A549 (cell line): ENCODE results near the gene SLC25A26. TPM values are rescaled to one million over a fixed set of nuclear protein-coding genes. Genes with fewer than 3 reads are reported as not detected.

Experiments
- ATAC-seq, 2 experiments: fragments of 200-7000 bp in 1 of 2; fragments of >200 bp in 1 of 2; cut with Nextera tagmentation in 1 of 2; cut with Tn5 transposase in 1 of 2; 3 replicates each; pipeline versions ENCODE4 v1.8.0 to v1.9.1; 2018 to 2020; ENCODE audit warnings: mild to moderate bottlenecking in 1 of 2, moderate library complexity in 1 of 2
- CTCF ChIA-PET: fragments of 300-600 bp; sonication (Branson Sonifier 250); formaldehyde crosslinking; extraction: SDS; loops from one replicate; lab custom pipeline; 2021; ENCODE audit warnings: antibody characterized with exemption, inconsistent platforms; lab: Yijun Ruan, JAX
- POLR2A ChIA-PET: fragments of 350-600 bp; formaldehyde crosslinking; extraction: SDS; loops from one replicate; lab custom pipeline; 2021; ENCODE audit warnings: antibody characterized with exemption, inconsistent platforms; lab: Yijun Ruan, JAX
- DNase-seq, 2 experiments: peaks; one replicate each; pipeline versions ENCODE4 v3.0.0 to v3.0.0-alpha.2; 2011 to 2016; ENCODE audit warnings: low read depth in 1 of 2, low spot score in 1 of 2
- FAIRE-seq: peaks from 2 replicates; lab custom pipeline; 2011; peaks lifted over from hg19 to GRCh38; lab: Jason Lieb, UNC
- H3K27ac ChIP-seq, 2 experiments: fragments of >200 bp; sonication (Bioruptor Twin); formaldehyde crosslinking; 3 replicates each; pipeline ENCODE4 v1.5.1; 2016 to 2017
- H3K4me1 ChIP-seq: fragments of >200 bp; sonication (Bioruptor Twin); formaldehyde crosslinking; 3 replicates; pipeline ENCODE4 v1.6.1; 2016
- H3K4me2 ChIP-seq: fragments of >200 bp; sonication (Bioruptor Twin); formaldehyde crosslinking; 3 replicates; pipeline ENCODE4 v1.6.1; 2016
- H3K4me3 ChIP-seq: fragments of >200 bp; sonication (Bioruptor Twin); formaldehyde crosslinking; 3 replicates; pipeline ENCODE4 v1.5.1; 2016
- H3K9me3 ChIP-seq: fragments of >200 bp; sonication (Bioruptor Twin); formaldehyde crosslinking; 3 replicates; pipeline ENCODE4 v1.6.1; 2016
- BCL3 ChIP-seq: fragments of >200 bp; sonication (Bioruptor Twin); formaldehyde crosslinking; IDR thresholded peaks from 3 replicates; pipeline ENCODE4 v1.6.1; 2016
- CBX2 ChIP-seq: fragments of 200-600 bp; sonication (generic); IDR thresholded peaks from 2 replicates; pipeline ENCODE4 v1.6.1; 2016; ENCODE audit warnings: low read depth, mild to moderate bottlenecking, borderline replicate concordance
- CBX8 ChIP-seq: fragments of 200-600 bp; sonication (generic); IDR thresholded peaks from 2 replicates; pipeline ENCODE4 v1.6.1; 2016
- CEBPB ChIP-seq, 2 experiments: fragments of >200 bp in 1 of 2; sonication (Bioruptor Twin) in 1 of 2; formaldehyde crosslinking in 1 of 2; IDR thresholded peaks; 2 replicates each; pipeline ENCODE4 v1.6.1; 2012 to 2016
- CTCF ChIP-seq: fragments of >200 bp; sonication (Bioruptor Twin); formaldehyde crosslinking; IDR thresholded peaks from 3 replicates; pipeline ENCODE4 v1.5.1; 2016
- EP300 ChIP-seq, 2 experiments: fragments of >200 bp; sonication (Bioruptor Twin); formaldehyde crosslinking; IDR thresholded peaks; 2 replicates in 1 of 2; 3 replicates in 1 of 2; pipeline ENCODE4 v1.6.1; 2016 to 2017
- FOSB ChIP-seq: fragments of 250-450 bp; sonication (Bioruptor Pico); IDR thresholded peaks from 2 replicates; pipeline ENCODE4 v1.5.0; 2020; ENCODE audit warnings: mild to moderate bottlenecking, moderate library complexity
- FOXS1 ChIP-seq: fragments of 250-450 bp; sonication (Bioruptor Pico); IDR thresholded peaks from 2 replicates; pipeline ENCODE4 v1.5.0; 2020; ENCODE audit warnings: mild to moderate bottlenecking, moderate library complexity
- HDAC2 ChIP-seq: fragments of 200-600 bp; sonication (generic); IDR thresholded peaks from 2 replicates; pipeline ENCODE4 v1.6.1; 2016
- HES2 ChIP-seq: fragments of >200 bp; sonication (Bioruptor Twin); formaldehyde crosslinking; IDR thresholded peaks from 2 replicates; pipeline ENCODE4 v1.6.1; 2016
- HOXA7 ChIP-seq: fragments of 250-450 bp; sonication (Bioruptor Pico); IDR thresholded peaks from 2 replicates; pipeline ENCODE4 v1.5.0; 2020; ENCODE audit warnings: mild to moderate bottlenecking, moderate library complexity
- KDM5A ChIP-seq: fragments of 200-600 bp; sonication (generic); IDR thresholded peaks from 2 replicates; pipeline ENCODE4 v1.6.1; 2016; ENCODE audit warnings: antibody characterized with exemption, mild to moderate bottlenecking
- MAX ChIP-seq: IDR thresholded peaks from 2 replicates; pipeline ENCODE4 v1.6.1; 2012
- NFE2L2 ChIP-seq: fragments of 150-350 bp; conservative IDR thresholded peaks from 2 replicates; pipeline ENCODE4 v1.6.1; 2014; ENCODE audit warnings: low read length
- NPAS2 ChIP-seq: fragments of 250-450 bp; sonication (Bioruptor Pico); IDR thresholded peaks from 2 replicates; pipeline ENCODE4 v1.8.0; 2022; ENCODE audit warnings: mild to moderate bottlenecking, moderate library complexity, borderline replicate concordance
- RAD21 ChIP-seq, 2 experiments: fragments of >200 bp in 1 of 2; sonication (Bioruptor Twin) in 1 of 2; formaldehyde crosslinking in 1 of 2; IDR thresholded peaks in 1 of 2; conservative IDR thresholded peaks in 1 of 2; 2 replicates in 1 of 2; 3 replicates in 1 of 2; pipeline ENCODE4 v1.6.1; 2012 to 2018; ENCODE audit warnings: inconsistent platforms in 1 of 2
- RCOR1 ChIP-seq: fragments of 150-350 bp; IDR thresholded peaks from 2 replicates; pipeline ENCODE4 v1.6.1; 2014; ENCODE audit warnings: antibody characterized with exemption, low read length, low read depth
- REST ChIP-seq: fragments of 200-600 bp; sonication (generic); IDR thresholded peaks from 2 replicates; pipeline ENCODE4 v1.6.1; 2016; ENCODE audit warnings: antibody characterized with exemption, mild to moderate bottlenecking, moderate library complexity
- SREBF2 ChIP-seq: fragments of 450-650 bp; IDR thresholded peaks from 2 replicates; pipeline ENCODE4 v1.6.1; 2014; ENCODE audit warnings: mild to moderate bottlenecking, moderate library complexity
- ZNF302 ChIP-seq: fragments of 250-450 bp; sonication (Bioruptor Pico); IDR thresholded peaks from 2 replicates; pipeline ENCODE4 v1.9.0; 2021; ENCODE audit warnings: inconsistent platforms, mild to moderate bottlenecking, moderate library complexity
- ZSCAN20 ChIP-seq: fragments of 250-450 bp; sonication (Bioruptor Pico); IDR thresholded peaks from 2 replicates; pipeline ENCODE4 v1.8.0; 2022; ENCODE audit warnings: mild to moderate bottlenecking, moderate library complexity
- WGBS: methylation state at CpG from one replicate; pipeline ENCODE4 v1.1.6; 2017; ENCODE audit errors: missing lambda C conversion rate; 5-methylcytosine and 5-hydroxymethylcytosine counted together
- polyA plus RNA-seq, 4 experiments: library from polyadenylated mRNA; depleted of rRNA in 3 of 4; stranded (reverse); fragments of >200 nt; fragmentation: RNase III in 1 of 4; extraction: RNeasy Plus Mini Kit Qiagen cat#74134 plus additional on column Dnase treatment in 1 of 4; gene quantifications; 2 replicates in 3 of 4; 3 replicates in 1 of 4; pipeline ENCODE4 v1.2.3, GENCODE V29; 2011 to 2017

SLC25A26 gene
- polyA plus RNA-seq, 2 of the 4 experiments (the other 2 are of a cell fraction), result 13.0 to 30.5 TPM

- CTCF ChIA-PET, result interaction anchor here (0.8 to 1.3 kb wide), 2 partner anchors 9 to 415 kb away, joined by 3 to 4 read pairs; no protein-coding TSS in a partner anchor
- H3K4me2 ChIP-seq, result no peak overlapping the region
Measured at GRCh38 chr3:66401157-66401550, 180.4 kb downstream of the SLC25A26 start.

GRCh38 chr3:66401675-66402491 lies 181.1 kb downstream of the SLC25A26 start:
- Histone ChIP-seq H3K27ac (no peak overlapping the region), H3K9me3 (no peaks in the 10 kb centered on the region), H3K4me3 (no peak overlapping the region), H3K4me1 (no peaks in the 10 kb centered on the region), H3K4me2 (no peak overlapping the region)
- ATAC-seq, result no peak
- DNase-seq, result no peak
- no peak for FAIRE-seq
- WGBS, result 94% methylated on average over 9 of the region's 20 CpGs
- ChIA-PET POLR2A (no interaction called here), CTCF (interaction anchor here (0.7 to 1.3 kb wide), 3 partner anchors 9 to 415 kb away, joined by 3 to 4 read pairs (median 3); no protein-coding TSS in a partner anchor)
- TF ChIP-seq RCOR1 (no peak), ZSCAN20 (CRISPR knock-in tag) (no peak), CBX2 (no peak), BCL3 (no peak), CTCF (no peak), HDAC2 (no peak)

More at GRCh38 chr3:66401157-66401550, 180.4 kb downstream of the SLC25A26 start:
- TF ChIP-seq FOXS1 (CRISPR knock-in tag) (no peak), FOSB (no peak), SREBF2 (no peak), NFE2L2 (no peak), KDM5A (no peak), ZNF302 (CRISPR knock-in tag) (no peak), RAD21 (conservative IDR thresholded peaks at IDR 0.05 in 1 of 2, IDR thresholded peaks at IDR 0.05 in 1 of 2) (no peak), MAX (no peak), NPAS2 (no peak)
- H3K27ac ChIP-seq, result no peak overlapping the region
- ATAC-seq (no peak), FAIRE-seq (no peak), DNase-seq (no peak)
- POLR2A ChIA-PET, result no interaction called here
- H3K9me3 ChIP-seq, result no peaks in the 10 kb centered on the region
- WGBS, result 80% methylated on average over 10 of the region's 10 CpGs
- no peaks in the 10 kb centered on the region for H3K4me1 ChIP-seq
- no peak overlapping the region for H3K4me3 ChIP-seq

- H3K4me2 ChIP-seq, result no peak overlapping the region
- ATAC-seq (no peak), FAIRE-seq (no peak), DNase-seq (no peak)
- H3K4me1 ChIP-seq, result no peaks in the 10 kb centered on the region
- H3K9me3 ChIP-seq, result no peaks in the 10 kb centered on the region
- 87% methylated on average over 11 of the region's 13 CpGs for WGBS
- ChIA-PET CTCF (interaction anchor here (0.7 to 1.3 kb wide), 2 partner anchors 10 to 414 kb away, joined by 3 read pairs; no protein-coding TSS in a partner anchor), POLR2A (no interaction called here)
- H3K4me3 ChIP-seq, result no peak overlapping the region
- no peak overlapping the region for H3K27ac ChIP-seq
- TF ChIP-seq EP300 (IDR thresholded peaks at IDR 0.05), result no peak
- TF ChIP-seq HES2, result no peak
- TF ChIP-seq HDAC2, result no peak
- TF ChIP-seq MAX, result no peak
- no peak for TF ChIP-seq CTCF
- TF ChIP-seq CBX2, result no peak
- no peak for TF ChIP-seq HOXA7 (CRISPR knock-in tag)
- no peak for TF ChIP-seq CEBPB (IDR thresholded peaks at IDR 0.05)
- TF ChIP-seq CBX8, result no peak
- TF ChIP-seq FOXS1 (CRISPR knock-in tag), result no peak
- no peak for TF ChIP-seq SREBF2
- no peak for TF ChIP-seq REST
Measured at GRCh38 chr3:66402596-66403290, 181.9 kb downstream of the SLC25A26 start.
